Erythroblast (primary cell): ENCODE results near the gene CA14.
"Not testable (repeated sequence)": the region's sequence is repeated elsewhere in the genome, so short reads cannot be mapped to it uniquely, and the experiment has no call there.

Experiments
- DNase-seq, 2 experiments: peaks; one replicate each; lab custom pipeline; 2025; lab: John Stamatoyannopoulos, UW
- GATA1 ChIP-seq: IDR thresholded peaks from 2 replicates; pipeline ENCODE4 v1.6.1; 2011; ENCODE audit warnings: low read depth, mild to moderate bottlenecking, control low read depth, low read length, moderate library complexity
- POLR2A ChIP-seq: IDR thresholded peaks from 2 replicates; pipeline ENCODE4 v1.6.1; 2011; ENCODE audit warnings: mild to moderate bottlenecking, low read length

CA14 gene

DNA sequence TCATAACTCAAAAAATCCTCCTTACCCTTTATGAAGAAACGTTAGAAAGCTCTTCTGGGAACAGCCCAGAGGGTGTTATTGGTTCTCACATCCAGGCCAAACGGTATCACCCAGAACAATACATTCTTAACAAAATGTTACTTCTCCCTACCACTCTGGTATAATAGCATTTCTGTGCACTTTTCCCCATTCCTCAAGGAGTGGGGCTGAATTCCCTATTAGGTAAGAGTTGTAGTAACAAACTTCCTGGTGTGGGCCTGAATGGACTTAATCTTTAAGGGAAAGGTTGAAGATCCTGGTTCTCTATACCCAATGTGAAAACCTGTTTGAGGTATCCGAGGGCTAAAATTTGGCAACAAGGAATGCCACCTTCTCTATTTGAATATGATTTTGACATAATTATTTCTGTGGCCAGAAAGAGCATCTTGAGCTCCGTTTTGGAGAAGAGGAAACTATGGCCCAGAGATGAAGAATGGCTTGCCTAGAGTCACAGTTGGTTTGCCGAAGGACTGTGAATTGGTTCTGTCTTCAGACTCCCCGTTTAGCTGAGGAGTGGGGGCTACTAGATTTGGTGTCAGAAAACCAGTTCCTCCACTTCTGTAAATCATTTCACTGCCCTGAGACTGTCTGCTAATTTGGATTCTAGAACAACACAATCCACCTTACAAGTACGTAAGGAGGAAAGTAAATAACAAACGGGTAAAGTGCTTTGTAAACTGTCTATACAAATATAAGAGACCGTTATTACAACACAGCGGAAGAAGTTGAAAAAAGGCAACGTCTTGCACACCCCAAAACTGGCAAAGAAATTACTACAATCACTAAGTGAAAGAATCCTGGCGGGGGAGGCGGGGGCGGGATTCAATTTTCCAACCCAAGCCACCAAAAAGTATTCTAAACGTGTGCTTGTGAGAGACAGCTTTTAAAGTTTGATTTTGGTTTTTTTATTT, 23.9 kb upstream of the CA14 start:
- DNase-seq, result peak in 1 of 2 experiments; percentile 53
- TF ChIP-seq POLR2A, result no peak
- no peak for TF ChIP-seq GATA1

DNA sequence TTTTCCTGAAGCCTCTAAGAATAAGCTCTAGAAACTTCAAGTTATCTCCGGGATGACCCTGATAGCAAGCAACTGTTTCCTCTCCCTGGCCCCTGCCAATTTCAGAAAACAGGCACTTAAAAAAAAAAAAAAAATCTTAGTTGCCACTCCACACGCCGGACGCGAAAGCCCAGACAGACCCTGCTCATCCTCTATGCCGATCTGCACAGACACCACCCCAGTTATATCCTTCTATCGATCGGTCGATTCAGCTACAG, 23.3 kb upstream of the CA14 start:
- DNase-seq, result no peak
- TF ChIP-seq POLR2A (no peak), GATA1 (no peak)

DNA sequence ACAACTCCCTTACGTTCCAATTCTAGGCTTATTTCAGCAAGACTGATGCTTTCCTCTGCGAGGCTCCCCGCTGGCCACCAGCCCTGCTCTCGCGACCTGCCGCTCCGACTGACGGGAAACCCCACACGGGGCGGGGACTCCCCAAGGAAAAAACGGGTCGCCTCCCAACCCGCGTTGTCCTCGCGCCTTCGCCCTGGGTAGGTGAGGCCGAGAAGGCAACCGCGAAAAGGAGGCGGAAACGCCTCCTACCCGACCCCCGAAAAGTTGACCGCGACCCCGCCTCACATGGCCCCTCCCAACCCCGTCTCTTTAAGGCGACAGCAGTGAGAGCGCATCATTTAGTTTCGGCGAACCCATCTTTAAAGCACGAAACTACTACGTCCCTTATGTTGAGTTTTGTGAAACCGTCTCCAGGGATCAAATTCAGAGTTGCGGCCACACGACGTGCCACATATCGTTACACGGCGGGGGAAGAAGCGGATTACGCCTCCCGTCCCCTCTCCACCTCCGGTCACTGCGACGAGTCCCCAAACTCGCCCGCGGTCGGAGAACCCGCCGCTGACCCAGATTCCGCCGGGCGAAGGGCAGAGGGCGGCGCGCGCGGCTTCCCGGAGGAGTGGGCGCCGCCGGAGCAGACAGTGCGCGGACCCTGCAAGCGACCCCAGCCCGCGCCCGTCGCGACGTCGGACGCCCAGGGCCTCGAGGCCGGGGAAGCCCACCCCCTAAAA, 22.8 kb upstream of the CA14 start:
- no peak for TF ChIP-seq GATA1
- peak; percentile 86 for TF ChIP-seq POLR2A
- peak; percentile 85 to 88 for DNase-seq

DNA sequence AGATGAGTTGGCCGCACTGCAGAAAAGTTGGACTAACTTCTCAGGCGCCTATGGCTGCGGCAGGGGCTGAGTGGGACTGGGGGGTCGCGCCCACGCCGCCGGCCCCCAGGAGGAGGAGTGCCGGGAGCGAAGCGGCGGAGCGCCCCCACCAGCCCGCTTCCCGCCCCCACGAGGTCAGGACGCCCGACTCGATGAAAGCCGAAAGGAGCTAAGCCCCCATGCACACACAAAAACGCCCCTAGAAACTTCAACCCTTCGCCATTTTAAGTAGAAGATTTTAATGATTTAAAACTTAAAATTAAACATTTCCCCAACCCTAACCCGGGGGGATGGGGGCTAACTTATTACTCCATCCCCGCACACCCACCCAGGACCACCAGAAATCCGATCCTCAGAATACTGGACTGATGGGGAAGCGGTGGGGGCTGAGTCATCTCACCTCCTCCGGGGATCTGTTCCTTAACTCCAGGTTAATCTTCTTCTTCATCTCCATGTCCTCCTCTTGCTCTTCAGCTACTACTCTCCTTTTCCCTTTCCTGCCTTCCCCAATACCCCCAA, 22.2 kb upstream of the CA14 start:
- DNase-seq, result peak; percentile 58 to 81

DNA sequence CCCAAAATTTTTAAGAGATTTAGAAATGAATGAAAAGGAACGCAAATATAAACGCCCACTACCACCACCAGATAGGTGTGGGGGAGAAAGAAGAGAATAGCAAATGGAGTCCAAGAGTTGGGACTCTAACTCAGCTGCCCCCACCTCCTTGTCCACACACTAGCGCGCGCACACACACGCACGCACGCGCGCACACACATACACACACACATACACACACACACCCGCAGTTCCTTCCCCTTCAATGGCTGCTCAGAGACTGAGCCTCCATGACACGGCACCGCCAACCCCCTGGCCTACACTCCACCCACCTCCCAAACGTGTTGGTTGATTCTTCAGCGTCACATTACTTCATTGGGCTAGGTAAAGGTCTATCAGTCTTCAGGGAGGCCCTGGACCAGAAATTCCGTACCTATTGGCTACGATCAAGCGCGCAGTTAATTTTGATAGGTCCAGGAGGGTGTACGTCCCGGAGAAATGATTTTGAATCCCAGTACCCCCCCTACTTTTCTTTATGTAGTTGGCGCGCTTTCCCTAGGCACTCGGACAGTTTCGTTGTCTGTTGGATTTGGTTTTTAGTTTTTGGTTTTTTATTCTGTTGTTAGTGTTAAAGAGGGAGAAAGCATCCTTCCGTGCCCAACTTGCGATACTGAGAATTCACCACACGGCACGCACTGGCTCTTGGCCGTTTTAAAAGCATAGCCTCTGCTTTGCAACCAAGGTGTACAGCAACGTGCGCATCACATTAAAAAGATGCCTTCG, 21.5 kb upstream of the CA14 start, which contains the start of gene ANP32E:
Gene ANP32E (minus strand): TSS at position 261 of the 762 bp plus-strand sequence. CDS start 326 bp downstream, outside the sequence.
- DNase-seq, result peak; percentile 98 to 99
- TF ChIP-seq GATA1, result no peak
- TF ChIP-seq POLR2A, result peak; percentile 99

More for the DNA sequence above, 22.2 kb upstream of the CA14 start:
- TF ChIP-seq GATA1 (no peak), POLR2A (no peak)

DNA sequence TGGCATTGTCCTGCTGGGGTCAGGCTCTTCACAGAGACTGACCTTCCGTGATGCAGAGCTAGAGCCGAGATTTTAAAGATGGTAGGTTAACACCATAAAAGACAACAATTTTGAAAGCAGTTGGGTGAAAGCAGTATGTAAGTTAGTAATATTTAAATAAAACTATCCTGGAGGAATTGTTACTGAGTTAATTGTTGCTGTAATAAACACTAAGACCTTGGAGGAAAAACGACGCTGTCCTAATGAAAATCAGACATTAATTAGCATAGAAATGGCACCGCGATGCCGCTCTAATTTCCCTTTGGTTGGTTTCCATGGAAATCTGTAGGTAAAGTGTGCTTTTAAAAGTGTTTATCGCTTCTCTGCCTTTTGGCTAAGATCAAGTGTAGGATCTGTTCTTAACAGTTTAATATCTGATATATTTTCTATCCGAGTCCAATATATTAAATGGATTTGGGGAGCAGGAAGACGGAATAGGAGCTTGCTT, 20.9 kb upstream of the CA14 start:
- no peak for DNase-seq
- TF ChIP-seq POLR2A, result no peak
- TF ChIP-seq GATA1, result no peak

DNA sequence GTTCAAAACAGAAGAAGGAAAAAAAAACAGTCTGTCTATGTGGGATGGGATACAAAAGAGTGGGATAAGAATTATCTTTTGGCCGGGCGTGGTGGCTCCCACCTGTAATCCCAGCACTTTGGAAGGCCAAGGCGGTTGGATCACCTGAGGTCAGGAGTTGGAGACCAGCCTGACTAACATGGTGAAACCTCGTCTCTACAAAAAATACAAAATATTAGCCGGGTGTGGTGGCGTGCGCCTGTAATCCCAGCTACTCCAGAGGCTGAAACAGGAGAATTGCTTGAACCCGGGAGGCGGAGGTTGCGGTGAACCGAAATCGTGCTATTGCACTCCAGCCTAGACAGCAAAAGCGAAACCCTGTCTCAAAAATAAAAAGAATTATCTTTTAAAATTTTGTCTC, 20.4 kb upstream of the CA14 start:
- not testable (repeated sequence) for DNase-seq

DNA sequence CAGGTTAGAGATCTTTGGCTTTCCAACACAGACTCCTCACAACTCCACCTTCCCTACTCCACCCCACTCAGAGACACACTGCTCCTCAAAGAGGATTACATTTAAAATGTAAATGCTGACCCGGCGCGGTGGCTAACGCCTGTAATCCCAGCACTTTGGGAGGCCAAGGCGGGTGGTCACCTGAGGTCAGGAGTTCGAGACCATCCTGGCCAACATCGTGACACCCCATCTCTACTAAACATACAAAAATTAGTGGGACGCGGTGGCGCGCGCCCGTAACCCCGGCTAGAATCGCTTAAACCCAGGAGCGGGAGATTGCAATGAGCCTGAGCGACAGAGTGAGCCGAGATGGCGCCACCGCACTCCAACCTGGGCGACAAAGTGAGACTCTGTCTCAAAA, 19.8 kb upstream of the CA14 start:
- TF ChIP-seq POLR2A (no peak), GATA1 (no peak)

DNA sequence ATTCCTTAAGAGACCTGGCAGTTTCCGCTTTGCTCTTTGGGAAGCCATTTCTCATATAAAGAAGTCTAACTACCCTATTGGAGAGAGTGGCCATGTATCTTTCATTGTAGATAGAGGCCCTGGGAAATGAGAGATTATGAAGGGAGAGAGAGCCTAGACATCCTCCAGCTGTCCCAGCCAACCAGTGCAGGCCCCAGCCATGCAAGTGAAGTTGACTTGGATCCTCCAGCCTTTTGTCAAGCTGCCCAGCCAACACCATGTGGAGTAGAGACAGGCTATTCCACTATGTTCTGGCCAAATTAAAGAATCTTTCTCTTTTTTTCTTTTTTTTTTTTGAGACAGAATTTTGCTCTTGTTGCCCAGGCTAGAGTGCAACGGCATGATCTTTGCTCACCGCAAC, 14.6 kb upstream of the CA14 start:
- TF ChIP-seq POLR2A (no peak), GATA1 (no peak)
- DNase-seq, result no peak

More for the DNA sequence above, 19.8 kb upstream of the CA14 start:
- no peak for DNase-seq

DNA sequence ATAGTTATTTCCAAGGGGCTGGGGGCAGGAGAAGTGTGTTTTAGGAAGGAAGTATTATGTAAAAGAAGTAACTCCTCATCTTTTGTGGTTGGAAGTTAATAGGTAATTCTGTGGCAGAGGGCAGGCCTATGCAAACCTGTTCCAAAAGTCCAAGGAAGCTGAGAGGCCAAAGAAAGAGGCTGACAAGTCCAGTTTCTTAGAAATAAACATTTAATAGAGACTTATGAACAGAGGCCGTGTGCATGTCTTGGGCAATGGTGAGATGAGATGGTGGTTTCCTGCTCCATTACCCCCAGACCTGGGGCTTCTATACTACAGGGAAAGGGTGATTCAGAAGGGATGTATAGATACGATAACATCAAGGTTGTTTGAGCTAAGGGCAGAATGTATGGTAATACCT, 7.6 kb upstream of the CA14 start:
- TF ChIP-seq GATA1 (no peak), POLR2A (no peak)
- DNase-seq, result no peak

DNA sequence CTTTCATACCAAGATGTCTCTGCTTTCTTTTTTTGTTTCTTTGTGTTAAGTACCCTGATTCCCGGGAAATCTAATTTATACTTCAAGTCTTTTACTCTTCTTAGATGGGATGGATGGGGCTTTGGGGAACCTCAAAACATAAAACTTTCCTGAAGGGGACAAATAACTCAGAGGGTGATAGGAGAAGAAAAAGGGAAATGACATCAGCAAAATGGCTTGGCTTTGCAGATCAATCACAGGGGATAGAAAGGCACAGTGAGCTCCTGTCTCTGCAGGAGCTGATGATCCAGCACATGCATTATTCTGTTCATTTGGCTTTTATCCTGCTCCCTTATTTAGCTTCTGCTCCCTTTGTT, 1.4 kb upstream of the CA14 start:
- DNase-seq, result no peak
- TF ChIP-seq POLR2A (no peak), GATA1 (no peak)

DNA sequence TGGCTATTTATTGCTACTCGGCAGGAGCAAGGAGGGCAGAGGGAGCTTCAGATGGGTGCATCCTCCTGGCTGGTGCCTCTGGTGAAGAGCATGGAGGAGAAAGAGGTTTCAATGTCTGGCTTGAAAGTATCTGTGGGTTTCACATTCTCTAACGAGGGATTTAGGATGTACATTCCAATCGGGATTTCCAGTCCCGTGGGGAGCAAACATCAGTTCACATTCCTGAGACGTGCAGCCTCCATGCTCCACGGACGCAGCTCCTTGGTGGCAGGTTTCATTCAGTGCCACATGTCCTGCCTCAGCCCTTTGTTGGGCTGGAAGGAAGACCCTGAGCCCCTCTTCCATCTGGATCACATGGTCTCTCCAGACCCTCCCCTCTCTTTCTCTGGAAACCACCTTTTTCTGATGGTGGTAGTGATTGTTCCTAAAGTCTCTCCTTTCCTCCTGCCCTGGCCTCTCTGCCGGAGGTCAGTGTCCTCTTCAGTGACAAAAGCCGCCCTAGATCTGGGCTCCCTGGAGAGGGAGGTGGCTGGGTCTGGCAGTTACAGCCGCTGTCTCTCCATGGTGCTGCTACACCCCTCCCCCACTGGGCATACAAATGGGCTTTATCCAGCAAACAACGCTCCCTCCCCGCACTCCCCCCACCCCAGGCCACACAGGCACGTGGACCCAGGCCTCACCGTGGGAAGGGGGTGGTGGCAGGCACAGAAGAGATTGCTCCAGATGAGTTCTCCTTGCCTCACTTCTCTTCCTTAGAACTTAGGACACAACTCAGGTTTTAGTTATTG, 826 bp upstream of the CA14 start:
- TF ChIP-seq POLR2A (no peak), GATA1 (no peak)

DNA sequence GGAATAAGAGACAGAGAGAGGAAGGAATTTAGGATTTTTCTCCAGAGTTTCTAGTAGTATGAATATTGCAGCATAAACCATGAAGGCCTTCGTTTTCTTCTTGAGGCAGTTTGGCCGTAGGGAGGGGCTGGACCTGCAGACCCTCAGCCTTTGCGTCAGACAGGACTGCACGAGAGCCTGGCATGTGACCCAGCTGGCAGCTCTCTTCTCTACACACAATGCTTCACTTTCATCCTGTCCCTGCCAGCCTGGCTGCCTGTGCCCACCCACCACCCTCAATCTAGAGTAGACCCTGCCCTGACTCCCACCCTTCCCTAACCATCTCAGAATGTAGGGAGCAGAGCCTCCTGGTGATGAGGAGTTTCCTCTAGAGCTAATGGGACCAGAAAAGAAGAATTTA, 1.6 kb downstream of the CA14 start:
- TF ChIP-seq POLR2A (no peak), GATA1 (no peak)
- no peak for DNase-seq

More for the DNA sequence above, 826 bp upstream of the CA14 start:
- no peak for DNase-seq
